HepG2 (cell line): ENCODE results near the gene DNAAF8. TPM values are rescaled to one million over a fixed set of nuclear protein-coding genes. Genes with fewer than 3 reads are reported as not detected.
A peak's percentile ranks its signal among the peaks of the same experiment; 100 is the strongest.

Source experiments
- AGO1 ChIP-seq: fragments of 200-400 bp; formaldehyde crosslinking; IDR thresholded peaks from 2 replicates; pipeline ENCODE4 v1.6.1; 2017; ENCODE audit warnings: mild to moderate bottlenecking, low read depth, low read length, moderate library complexity; ENCODE audit not compliant: poor library complexity, severe bottlenecking
- CBX2 ChIP-seq, 2 experiments: fragments of 200-600 bp in 1 of 2; sonication (generic); formaldehyde crosslinking in 1 of 2; IDR thresholded peaks; 2 replicates each; pipeline versions ENCODE4 v1.7.0 to v1.8.1; 2018 to 2022; ENCODE audit warnings: low read depth in 2 of 2, low read length in 1 of 2, mild to moderate bottlenecking in 1 of 2, missing genetic modification reagents in 1 of 2
- CEBPB ChIP-seq: IDR thresholded peaks from 2 replicates; pipeline ENCODE4 v1.6.1; 2011; ENCODE audit warnings: low read depth, low read length, improper control_type of control experiment, borderline replicate concordance
- GABPB1 ChIP-seq: IDR thresholded peaks from 2 replicates; pipeline ENCODE4 v1.6.1; 2016; ENCODE audit warnings: mild to moderate bottlenecking, missing genetic modification reagents, moderate library complexity, missing compliant biosample characterization
- MAZ ChIP-seq, 2 experiments: sonication (generic) in 1 of 2; formaldehyde crosslinking in 1 of 2; IDR thresholded peaks; 2 replicates each; pipeline versions ENCODE4 v1.5.0 to v1.6.1; 2012 to 2020; ENCODE audit warnings: low read depth in 2 of 2, mild to moderate bottlenecking in 2 of 2, borderline replicate concordance in 1 of 2, improper control_type of control experiment in 1 of 2, low read length in 1 of 2, missing genetic modification reagents in 1 of 2, moderate library complexity in 1 of 2
- MEIS2 ChIP-seq: sonication (generic); formaldehyde crosslinking; IDR thresholded peaks from 2 replicates; pipeline ENCODE4 v1.9.0; 2021; ENCODE audit warnings: mild to moderate bottlenecking, missing genetic modification reagents
- NCOA1 ChIP-seq: sonication (generic); formaldehyde crosslinking; IDR thresholded peaks from 2 replicates; pipeline ENCODE4 v1.9.0; 2021; ENCODE audit warnings: missing genetic modification reagents
- NFE2L1 ChIP-seq: sonication (generic); formaldehyde crosslinking; IDR thresholded peaks from 2 replicates; pipeline ENCODE4 v1.4.0; 2020; ENCODE audit warnings: missing genetic modification reagents, mild to moderate bottlenecking, borderline replicate concordance
- RBFOX2 ChIP-seq: fragments of 200-400 bp; formaldehyde crosslinking; IDR thresholded peaks from 2 replicates; pipeline ENCODE4 v1.6.1; 2017; ENCODE audit warnings: low read depth, mild to moderate bottlenecking, low read length
- RXRB ChIP-seq: IDR thresholded peaks from 2 replicates; pipeline ENCODE4 v1.6.1; 2016; ENCODE audit warnings: borderline replicate concordance, missing genetic modification reagents, missing compliant biosample characterization
- SATB2 ChIP-seq: sonication (generic); formaldehyde crosslinking; IDR thresholded peaks from 2 replicates; pipeline ENCODE4 v1.5.0; 2020; ENCODE audit warnings: missing genetic modification reagents
- TBP ChIP-seq: sonication (generic); formaldehyde crosslinking; IDR thresholded peaks from 2 replicates; pipeline ENCODE4 v1.5.0; 2020; ENCODE audit warnings: missing genetic modification reagents
- YY1 ChIP-seq: IDR thresholded peaks from 2 replicates; pipeline ENCODE4 v1.6.1; 2011; ENCODE audit warnings: low read length, low read depth, moderate library complexity, mild to moderate bottlenecking; ENCODE audit not compliant: insufficient read depth, insufficient replicate concordance
- ZBTB42 ChIP-seq: sonication (generic); formaldehyde crosslinking; IDR thresholded peaks from 2 replicates; pipeline ENCODE4 v1.5.0; 2020; ENCODE audit warnings: mild to moderate bottlenecking, missing genetic modification reagents
- ZFYVE20 ChIP-seq: sonication (generic); formaldehyde crosslinking; IDR thresholded peaks from 2 replicates; pipeline ENCODE4 v1.8.0; 2023; ENCODE audit warnings: low read depth, mild to moderate bottlenecking, moderate library complexity, missing genetic modification reagents, borderline replicate concordance
- ZNF136 ChIP-seq: sonication (generic); formaldehyde crosslinking; IDR thresholded peaks from 2 replicates; pipeline ENCODE4 v1.8.1; 2022; ENCODE audit warnings: low read depth, mild to moderate bottlenecking, moderate library complexity, missing genetic modification reagents
- ZNF331 ChIP-seq: sonication (generic); formaldehyde crosslinking; IDR thresholded peaks from 2 replicates; pipeline ENCODE4 v1.4.0; 2020; ENCODE audit warnings: missing genetic modification reagents
- ZNF605 ChIP-seq: sonication (generic); formaldehyde crosslinking; IDR thresholded peaks from 2 replicates; pipeline ENCODE4 v1.8.0; 2022; ENCODE audit warnings: mild to moderate bottlenecking, missing genetic modification reagents
- ZNF790 ChIP-seq: sonication (generic); formaldehyde crosslinking; IDR thresholded peaks from 2 replicates; pipeline ENCODE4 v1.8.0; 2022; ENCODE audit warnings: missing genetic modification reagents, mild to moderate bottlenecking, borderline replicate concordance
- polyA plus RNA-seq, 8 experiments: library from polyadenylated mRNA; depleted of rRNA in 3 of 8; stranded (reverse) in 7 of 8; unstranded in 1 of 8; fragments of >200 nt; fragmentation: Illumina TruSeq in 4 of 8; extraction: Trizol in 4 of 8; gene quantifications; 2 replicates each; pipeline versions ENCODE4 v1.2.1 to v1.2.3, GENCODE V29; 2011 to 2016; ENCODE audit warnings: low read depth in 4 of 8, missing spikeins in 1 of 8, mixed read lengths in 1 of 8; ENCODE audit not compliant: insufficient read depth in 1 of 8
- total RNA-seq, 5 experiments: library from RNA; depleted of rRNA; stranded (reverse); fragments of >200 nt; fragmentation: Illumina TruSeq; extraction: Trizol; gene quantifications; 2 replicates each; pipeline ENCODE4 v1.2.3, GENCODE V29; 2016; ENCODE audit warnings: low read depth in 1 of 5
- TF ChIP-seq, protein P1 (sequence below): sonication (generic); formaldehyde crosslinking; IDR thresholded peaks from 2 replicates; pipeline ENCODE4 v1.5.1; 2020; ENCODE audit warnings: mild to moderate bottlenecking, missing genetic modification reagents
- TF ChIP-seq, protein P2 (sequence below): sonication (generic); formaldehyde crosslinking; IDR thresholded peaks from 2 replicates; pipeline ENCODE4 v1.4.0; 2020; ENCODE audit warnings: missing genetic modification reagents
- TF ChIP-seq, protein P3 (sequence below): IDR thresholded peaks from 2 replicates; pipeline ENCODE4 v1.6.1; 2012; ENCODE audit warnings: inconsistent platforms
- TF ChIP-seq, protein P4 (sequence below): sonication (generic); formaldehyde crosslinking; IDR thresholded peaks from 2 replicates; pipeline ENCODE4 v1.5.0; 2020; ENCODE audit warnings: mild to moderate bottlenecking, low read depth, missing genetic modification reagents, borderline replicate concordance

Gene DNAAF8
- total and polyA plus RNA-seq, 2 of the 13 experiments (the other 11 are each of a cell fraction or from before 2014, with no cell fraction given): 0.44 TPM; not detected in 1

DNA sequence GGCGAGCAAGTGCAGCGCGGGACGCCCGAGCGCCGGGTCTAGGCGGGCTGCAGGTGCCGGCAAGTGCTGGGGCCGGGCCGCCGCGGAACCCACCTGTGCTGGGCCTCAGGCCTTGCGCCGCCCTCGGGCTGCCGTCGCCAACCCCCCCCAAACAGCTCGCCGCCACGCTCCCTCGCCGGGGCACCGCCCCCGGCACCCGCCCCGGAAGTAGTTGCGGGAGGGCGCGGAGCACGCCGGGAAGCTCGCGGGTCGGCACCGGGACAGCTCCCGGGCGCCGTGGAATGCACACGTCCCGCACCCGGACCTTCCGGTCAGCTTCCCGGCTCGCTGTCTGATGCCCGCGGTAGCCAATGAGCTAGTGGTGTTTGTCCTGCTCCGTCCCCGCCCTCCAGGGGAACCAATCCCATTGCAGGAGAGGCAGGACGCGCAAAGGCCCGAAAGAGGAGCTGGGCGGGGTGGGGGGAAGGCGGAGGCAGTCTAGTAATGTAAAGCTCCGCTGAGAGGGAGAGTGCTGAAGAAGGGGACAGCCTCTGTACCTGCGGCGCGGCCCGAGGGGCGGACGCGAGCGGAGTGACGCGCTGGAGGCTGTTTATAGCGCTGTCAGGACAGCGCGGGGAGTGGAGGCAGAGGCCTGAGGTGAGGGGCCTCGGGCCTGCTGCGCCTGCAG is at the start of gene DNAAF8, which contains the start of gene ANKS3 (continued):
- TF ChIP-seq TBP (CRISPR knock-in tag): no peak
- peak; percentile 81 for TF ChIP-seq YY1
- peak; percentile 77; the same call in 1 of the 2 replicates for TF ChIP-seq NCOA1 (CRISPR knock-in tag)
- TF ChIP-seq, protein P1, sequence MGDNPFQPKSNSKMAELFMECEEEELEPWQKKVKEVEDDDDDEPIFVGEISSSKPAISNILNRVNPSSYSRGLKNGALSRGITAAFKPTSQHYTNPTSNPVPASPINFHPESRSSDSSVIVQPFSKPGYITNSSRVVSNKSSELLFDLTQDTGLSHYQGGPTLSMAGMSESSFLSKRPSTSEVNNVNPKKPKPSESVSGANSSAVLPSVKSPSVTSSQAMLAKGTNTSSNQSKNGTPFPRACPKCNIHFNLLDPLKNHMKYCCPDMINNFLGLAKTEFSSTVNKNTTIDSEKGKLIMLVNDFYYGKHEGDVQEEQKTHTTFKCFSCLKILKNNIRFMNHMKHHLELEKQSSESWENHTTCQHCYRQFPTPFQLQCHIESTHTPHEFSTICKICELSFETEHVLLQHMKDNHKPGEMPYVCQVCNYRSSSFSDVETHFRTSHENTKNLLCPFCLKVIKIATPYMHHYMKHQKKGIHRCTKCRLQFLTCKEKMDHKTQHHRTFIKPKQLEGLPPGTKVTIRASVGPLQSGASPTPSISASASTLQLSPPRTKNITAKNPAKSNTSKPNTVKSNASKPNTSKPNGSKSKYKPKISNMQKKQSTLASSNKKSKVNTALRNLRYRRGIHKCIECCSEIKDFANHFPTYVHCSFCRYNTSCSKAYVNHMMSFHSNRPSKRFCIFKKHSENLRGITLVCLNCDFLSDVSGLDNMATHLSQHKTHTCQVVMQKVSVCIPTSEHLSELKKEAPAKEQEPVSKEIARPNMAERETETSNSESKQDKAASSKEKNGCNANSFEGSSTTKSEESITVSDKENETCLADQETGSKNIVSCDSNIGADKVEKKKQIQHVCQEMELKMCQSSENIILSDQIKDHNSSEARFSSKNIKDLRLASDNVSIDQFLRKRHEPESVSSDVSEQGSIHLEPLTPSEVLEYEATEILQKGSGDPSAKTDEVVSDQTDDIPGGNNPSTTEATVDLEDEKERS (CRISPR knock-in tag): no peak
- peak; percentile 26; the same call in 1 of the 2 replicates for TF ChIP-seq ZNF331
- TF ChIP-seq ZBTB42 (CRISPR knock-in tag): no peak
- TF ChIP-seq CEBPB: no peak
- TF ChIP-seq NFE2L1: no peak
- TF ChIP-seq, protein P2, sequence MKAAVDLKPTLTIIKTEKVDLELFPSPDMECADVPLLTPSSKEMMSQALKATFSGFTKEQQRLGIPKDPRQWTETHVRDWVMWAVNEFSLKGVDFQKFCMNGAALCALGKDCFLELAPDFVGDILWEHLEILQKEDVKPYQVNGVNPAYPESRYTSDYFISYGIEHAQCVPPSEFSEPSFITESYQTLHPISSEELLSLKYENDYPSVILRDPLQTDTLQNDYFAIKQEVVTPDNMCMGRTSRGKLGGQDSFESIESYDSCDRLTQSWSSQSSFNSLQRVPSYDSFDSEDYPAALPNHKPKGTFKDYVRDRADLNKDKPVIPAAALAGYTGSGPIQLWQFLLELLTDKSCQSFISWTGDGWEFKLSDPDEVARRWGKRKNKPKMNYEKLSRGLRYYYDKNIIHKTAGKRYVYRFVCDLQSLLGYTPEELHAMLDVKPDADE (CRISPR knock-in tag): peak; percentile 86; the same call in 1 of the 2 replicates
- peak; percentile 83 for TF ChIP-seq RBFOX2
- no peak for TF ChIP-seq ZNF605 (CRISPR knock-in tag)
- no peak for TF ChIP-seq SATB2
- TF ChIP-seq ZNF136 (CRISPR knock-in tag): no peak
- no peak for TF ChIP-seq ZFYVE20 (CRISPR knock-in tag)
- TF ChIP-seq, protein P3, sequence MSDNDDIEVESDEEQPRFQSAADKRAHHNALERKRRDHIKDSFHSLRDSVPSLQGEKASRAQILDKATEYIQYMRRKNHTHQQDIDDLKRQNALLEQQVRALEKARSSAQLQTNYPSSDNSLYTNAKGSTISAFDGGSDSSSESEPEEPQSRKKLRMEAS: peak; percentile 83
- no peak for TF ChIP-seq ZNF790 (CRISPR knock-in tag)
- TF ChIP-seq AGO1: peak; percentile 69
- TF ChIP-seq GABPB1 (CRISPR knock-in tag): peak; percentile 97
- TF ChIP-seq RXRB: peak; percentile 19; the same call in 1 of the 2 replicates
- TF ChIP-seq, protein P4, sequence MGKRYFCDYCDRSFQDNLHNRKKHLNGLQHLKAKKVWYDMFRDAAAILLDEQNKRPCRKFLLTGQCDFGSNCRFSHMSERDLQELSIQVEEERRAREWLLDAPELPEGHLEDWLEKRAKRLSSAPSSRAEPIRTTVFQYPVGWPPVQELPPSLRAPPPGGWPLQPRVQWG (CRISPR knock-in tag): no peak
- TF ChIP-seq MEIS2 (CRISPR knock-in tag): peak; percentile 75; the same call in 1 of the 2 replicates
- no peak for TF ChIP-seq CBX2 (IDR thresholded peaks at IDR 0.05; ENCODE audit: low read depth, low read length)
- TF ChIP-seq CBX2 (CRISPR knock-in tag; IDR thresholded peaks at IDR 0.05; ENCODE audit: low read depth): no peak
- peak; percentile 57; the same call in 1 of the 2 replicates for TF ChIP-seq MAZ (IDR thresholded peaks at IDR 0.05; ENCODE audit: borderline replicate concordance, low read depth, low read length)
- TF ChIP-seq MAZ (CRISPR knock-in tag; IDR thresholded peaks at IDR 0.05; ENCODE audit: low read depth): peak; percentile 91
